Esophagus mucosa (tissue), 1 donor: Measurements from ENCODE around the gene ZRANB1. TPM values are rescaled to one million over a fixed set of nuclear protein-coding genes. Genes with fewer than 3 reads are reported as not detected.
A peak's percentile ranks its signal among the peaks of the same experiment; 100 is the strongest.

Experiments
- ATAC-seq: fragments of 200-7000 bp; cut with Tn5 transposase; one replicate; pipeline ENCODE4 v1.9.1; 2020
- total RNA-seq: library from RNA; stranded (reverse); gene quantifications from one replicate; pipeline ENCODE4 v1.2.4, GENCODE V29; 2023
- donor health status: DM: yes; HTN: yes; CAD: no.

Gene ZRANB1
- total RNA-seq, 1 donor from 2014 or later: 14.2 TPM

DNA sequence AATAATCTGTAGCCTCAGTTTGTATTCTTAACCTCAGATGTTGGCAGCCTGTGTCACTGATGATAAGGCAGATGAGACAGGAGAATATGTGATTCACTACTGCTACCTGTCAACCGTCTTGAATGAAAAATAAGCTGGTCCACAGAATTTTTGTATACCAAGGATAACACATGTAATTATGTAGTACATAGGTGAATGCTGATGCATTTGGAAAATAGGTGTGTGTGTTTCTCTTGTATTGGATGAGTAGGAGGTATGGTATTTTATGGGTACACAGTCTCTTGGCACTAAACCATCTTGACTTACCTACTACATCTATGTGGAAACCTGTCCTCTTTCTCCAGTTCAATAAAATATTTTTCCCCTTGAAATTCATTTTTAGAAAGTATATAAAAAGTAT lies 20.7 kb upstream of the ZRANB1 start:
- no peak for ATAC-seq

DNA sequence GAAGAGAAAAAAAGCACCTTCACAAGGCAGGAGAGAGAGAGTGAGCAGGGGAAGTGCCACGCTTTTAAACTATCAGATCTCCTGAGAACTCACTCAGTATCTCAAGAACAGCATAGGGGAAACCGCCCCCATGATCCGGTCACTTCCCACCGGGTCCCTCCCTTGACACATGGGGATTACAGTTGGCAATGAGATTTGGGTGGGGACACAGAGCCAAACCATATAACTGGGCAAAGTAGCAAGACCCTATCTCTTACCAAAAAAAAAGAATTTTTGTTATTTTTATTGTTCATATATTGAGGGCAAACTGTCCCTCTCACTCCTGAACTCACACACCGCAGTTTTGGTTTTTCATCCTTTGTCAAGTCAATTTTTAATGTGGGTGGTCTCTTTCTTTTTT lies 18.2 kb upstream of the ZRANB1 start:
- ATAC-seq: no peak

DNA sequence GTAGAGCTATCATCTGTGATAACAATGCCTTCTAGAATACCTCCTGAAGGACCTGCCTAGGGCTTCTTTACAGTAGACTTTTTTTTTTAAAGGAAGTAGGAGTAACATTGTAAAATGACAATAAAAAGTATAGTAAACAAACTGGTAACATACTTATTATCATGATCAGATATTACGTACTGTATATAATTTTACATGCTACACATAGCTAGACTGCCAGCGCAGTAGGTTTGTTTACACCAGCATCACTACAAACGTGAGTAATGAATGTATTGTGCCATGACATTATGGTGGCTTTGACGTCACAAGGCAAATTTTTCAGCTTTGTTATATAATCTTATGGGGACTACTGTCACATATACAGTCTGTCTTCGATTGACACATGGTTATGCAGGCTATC lies 15.4 kb upstream of the ZRANB1 start:
- no peak for ATAC-seq

DNA sequence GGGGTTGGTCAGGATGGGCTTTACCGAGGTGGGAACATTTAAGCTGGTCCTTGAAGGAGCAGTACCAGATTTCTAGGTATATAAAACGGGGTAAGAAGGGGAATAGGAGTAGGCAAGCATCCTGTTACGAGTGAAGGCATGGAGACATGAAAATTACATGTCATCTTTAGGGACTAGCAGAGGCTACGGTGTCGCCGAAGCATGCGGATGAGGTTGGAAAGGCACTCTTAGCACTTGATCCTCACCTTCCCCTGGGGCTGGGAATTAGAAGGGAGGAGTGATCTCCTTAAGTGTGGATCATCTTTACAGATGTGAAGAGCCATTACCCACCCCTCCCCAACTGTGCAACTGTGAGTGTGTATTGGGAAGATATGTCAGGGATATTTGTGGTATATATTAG lies 13.8 kb upstream of the ZRANB1 start:
- no peak for ATAC-seq

DNA sequence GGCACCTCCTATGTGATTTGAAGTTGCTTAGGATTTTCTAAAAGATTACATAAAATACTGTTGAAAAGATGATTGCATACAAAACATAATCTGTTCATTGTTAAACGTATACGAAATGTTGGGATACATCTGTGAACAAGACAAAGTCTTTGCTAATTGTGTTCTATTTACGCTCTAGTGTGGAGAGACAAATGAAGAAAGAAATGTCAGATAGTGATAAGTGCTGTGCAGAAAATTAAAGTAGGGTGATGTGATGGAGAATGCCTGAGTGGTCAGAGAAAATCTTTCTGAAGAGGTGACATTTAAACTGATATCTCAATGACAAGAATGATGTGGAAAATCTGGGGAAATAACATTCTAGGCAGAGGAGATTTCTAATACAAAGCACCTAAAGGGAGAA lies 13.4 kb upstream of the ZRANB1 start:
- ATAC-seq: no peak

DNA sequence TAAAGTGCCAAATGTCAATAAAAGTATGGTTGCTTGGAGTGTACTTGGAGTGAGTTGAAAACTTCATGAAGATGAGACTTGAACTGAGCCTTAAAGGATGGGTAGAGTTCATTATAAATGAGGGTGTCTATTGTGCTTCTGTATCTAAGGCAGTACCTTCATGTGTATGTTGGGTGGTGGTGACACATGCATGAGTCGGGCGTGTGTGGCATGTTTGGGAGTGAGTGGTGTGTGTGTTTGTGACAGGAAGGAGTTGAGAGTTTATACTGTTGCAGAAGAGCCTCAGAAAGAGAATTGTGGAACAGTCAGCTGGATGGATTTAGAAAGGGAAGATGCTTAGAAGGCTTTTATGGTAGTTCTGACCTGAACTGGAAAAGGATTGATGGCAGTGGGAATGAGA lies 6.0 kb upstream of the ZRANB1 start:
- ATAC-seq: peak; percentile 69

DNA sequence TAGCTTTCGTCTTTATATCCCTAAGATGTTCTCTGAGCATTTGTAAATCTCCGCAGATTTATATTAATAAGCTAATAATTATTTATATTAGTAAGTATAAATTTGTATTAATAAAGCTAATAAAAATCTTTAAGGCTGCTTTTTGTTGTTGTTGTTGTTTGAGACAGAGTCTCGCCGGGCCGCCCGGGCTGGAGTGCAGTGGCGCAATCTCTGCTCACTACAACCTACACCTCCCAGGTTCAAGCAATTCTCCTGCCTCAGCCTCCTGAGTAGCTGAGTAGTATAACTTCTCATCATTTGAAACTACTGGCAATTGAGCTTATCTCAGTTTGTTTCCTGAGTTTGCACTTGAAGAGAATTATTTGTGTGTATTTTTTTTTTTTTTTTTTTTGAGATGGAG lies 5.1 kb upstream of the ZRANB1 start:
- no peak for ATAC-seq

DNA sequence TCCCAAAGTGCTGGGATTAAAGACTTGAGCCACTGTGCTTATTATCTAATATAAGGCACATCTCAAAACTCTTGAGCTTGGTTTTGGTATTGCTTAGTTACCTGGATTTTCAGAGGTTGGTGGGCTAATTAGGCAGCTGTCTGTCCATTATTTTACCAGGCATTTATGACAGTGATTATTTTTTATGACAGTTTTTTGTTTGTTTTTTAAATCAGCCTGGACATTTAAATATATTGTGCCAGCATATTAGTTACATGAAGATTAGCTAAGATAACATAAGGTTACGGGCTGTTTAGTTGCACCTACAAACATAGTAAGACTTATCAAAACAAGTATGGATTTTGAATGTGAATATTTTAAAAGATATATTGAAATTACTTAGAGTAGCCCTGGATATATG lies 2.6 kb upstream of the ZRANB1 start:
- ATAC-seq: no peak

DNA sequence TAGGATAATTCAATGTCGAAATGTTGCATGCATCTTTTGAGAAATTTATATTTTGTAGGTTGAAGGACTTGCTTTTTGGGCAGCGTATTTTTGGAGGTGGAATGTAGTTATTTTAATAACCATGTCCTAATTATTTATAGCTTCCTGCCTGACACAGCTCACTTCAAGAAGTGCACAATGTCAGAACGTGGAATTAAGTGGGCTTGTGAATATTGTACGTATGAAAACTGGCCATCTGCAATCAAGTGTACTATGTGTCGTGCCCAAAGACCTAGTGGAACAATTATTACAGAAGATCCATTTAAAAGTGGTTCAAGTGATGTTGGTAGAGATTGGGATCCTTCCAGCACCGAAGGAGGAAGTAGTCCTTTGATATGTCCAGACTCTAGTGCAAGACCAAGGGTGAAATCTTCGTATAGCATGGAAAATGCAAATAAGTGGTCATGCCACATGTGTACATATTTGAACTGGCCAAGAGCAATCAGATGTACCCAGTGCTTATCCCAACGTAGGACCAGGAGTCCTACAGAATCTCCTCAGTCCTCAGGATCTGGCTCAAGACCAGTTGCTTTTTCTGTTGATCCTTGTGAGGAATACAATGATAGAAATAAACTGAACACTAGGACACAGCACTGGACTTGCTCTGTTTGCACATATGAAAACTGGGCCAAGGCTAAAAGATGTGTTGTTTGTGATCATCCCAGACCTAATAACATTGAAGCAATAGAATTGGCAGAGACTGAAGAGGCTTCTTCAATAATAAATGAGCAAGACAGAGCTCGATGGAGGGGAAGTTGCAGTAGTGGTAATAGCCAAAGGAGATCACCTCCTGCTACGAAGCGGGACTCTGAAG lies 620 bp downstream of the ZRANB1 start:
- ATAC-seq: no peak

DNA sequence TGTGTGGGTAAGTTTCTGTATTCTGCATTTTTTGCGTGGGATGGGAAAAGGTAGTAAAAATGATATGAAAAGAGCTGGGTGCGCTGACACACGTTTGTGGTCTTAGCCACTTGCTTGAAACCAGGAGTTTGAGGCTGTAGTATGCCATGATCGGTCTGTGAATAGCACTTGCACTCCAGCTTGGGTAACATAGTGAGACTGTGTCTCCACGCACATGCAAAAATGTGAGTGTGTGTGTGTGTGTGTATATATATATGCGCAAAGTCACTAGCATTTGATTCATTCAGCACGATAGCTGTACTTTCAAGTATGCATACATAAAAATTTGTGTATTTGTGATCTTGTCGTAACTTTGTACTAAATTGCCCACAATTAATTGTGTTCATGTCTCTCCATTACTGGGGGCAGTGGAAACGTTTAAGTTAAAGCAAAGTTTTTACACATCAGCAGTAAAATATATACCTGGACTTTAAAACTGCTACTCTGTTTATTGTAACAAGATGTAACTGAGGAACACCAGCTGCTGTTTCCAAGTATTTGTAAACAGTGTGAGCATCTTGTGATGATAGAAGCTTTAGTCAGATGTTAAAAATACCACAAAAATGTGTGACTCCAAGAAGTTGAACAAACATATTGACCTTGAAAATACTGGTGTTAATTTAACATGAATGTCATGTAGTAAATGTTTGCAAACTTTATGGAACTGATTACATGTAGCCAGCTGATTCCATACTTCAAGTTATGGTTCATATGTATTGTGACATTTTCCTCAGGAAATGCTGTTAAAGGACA lies 1.6 kb downstream of the ZRANB1 start:
- no peak for ATAC-seq

DNA sequence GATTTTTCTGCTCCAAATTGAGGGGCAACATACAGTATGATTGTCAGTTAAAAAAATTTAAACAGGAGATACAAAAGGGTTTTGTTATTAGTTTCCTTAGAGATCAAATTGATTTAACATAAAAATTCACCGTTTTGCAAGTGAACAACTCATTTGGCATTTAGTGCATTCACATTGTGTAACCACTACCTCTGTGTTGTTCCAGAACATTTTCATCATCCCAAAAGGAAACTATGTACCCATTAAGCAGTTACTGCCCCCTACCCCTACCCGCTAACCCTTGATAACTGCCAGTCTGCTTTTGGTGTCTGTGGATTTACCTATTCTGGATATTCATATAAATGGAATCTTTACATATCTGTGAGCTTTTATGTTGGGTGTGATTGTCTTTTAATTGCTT lies 3.1 kb downstream of the ZRANB1 start:
- ATAC-seq: no peak

DNA sequence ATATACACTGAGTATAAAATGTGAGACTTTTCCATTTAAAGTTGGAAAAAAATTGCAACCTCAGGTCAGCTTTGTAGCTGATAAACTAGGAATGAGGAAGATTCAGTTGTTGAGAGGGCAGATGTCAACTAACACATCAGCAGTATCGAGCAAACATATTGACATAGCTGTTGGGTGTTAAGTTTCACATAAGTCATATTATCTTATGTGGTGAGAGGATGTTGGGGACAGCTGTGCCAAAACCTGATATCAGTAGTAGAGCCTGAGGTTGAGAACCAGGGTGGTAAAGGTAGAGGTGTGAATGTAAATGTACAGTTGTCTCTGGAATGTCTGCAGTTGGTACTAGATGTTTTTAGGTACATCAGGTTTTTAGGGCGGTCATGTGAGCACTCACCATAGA lies 5.0 kb downstream of the ZRANB1 start:
- no peak for ATAC-seq

DNA sequence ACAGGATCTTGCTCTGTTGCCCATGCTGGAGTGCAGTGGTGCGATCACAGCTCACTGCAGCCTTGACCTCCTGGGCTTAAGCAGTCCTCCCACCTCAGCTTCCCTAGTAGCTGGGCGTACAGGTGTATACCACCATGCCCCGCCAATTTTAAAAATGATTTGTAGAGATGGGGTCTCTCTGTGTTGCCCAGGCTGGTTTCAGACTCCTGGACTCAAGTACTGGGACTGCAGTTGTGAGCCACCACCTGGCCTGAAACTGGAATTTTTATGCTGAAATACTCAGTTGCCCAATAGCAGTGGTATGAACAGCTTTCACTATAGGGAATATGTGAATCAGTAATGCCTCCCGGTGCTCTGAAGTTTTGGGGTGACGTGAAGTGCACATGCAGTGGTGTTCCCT lies 7.6 kb downstream of the ZRANB1 start:
- ATAC-seq: no peak

DNA sequence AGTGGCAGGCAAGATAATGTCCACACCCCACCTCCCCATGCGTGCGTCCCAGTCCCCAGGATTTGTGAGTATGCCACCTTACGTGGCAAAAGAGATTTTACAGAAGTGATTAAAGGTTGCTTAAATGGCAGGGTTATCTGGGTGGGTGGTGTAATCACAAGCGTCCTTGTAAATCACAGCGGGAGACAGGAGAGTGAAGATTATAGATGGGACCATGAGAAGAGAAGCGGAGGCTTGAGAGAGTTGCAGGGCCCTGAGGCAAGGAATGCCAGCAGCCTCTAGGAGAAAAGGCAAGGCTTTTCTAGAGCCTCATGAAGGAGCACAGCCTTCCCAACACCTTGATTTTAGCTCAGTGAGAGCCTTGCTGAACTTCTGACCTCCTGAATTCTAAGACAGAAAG lies 10.2 kb downstream of the ZRANB1 start:
- ATAC-seq: no peak

DNA sequence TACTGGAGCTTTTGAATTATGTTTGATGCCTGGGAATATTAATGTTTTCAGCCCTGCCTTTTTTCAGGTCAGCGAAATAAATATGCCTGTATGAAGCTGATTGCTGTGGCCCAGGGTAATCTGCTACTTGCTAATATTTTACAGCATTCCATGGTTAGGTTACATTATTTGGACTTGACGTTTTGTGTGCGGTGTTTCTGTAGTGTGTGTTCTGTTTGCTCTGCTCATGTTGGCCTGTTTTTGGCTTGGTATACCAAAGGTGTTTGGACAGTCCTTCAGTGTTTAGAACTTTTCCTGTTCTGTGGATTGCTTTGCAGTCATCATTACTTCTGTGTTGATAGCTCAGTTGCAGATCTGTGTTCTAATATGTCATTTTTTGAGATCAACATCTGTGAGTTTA lies 11.5 kb downstream of the ZRANB1 start:
- no peak for ATAC-seq

DNA sequence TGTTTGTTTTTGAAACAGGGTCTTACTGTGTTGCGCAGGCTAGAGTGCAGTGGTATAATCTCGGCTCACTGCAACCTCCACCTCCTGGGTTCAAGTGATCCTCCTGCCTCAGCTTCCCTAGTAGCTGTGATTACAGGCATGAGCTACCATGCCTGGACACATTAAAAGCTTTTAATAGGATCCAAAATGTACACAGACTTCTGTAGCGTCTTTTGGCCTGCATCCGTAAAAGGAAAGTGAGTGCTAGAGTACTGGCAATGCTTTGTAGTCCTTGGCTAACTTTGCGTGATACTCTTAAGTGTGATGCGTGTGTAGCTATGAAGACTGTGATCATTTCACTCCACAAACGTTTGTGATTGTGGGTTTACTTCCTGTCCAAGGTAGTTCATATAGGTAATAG lies 13.3 kb downstream of the ZRANB1 start:
- no peak for ATAC-seq

DNA sequence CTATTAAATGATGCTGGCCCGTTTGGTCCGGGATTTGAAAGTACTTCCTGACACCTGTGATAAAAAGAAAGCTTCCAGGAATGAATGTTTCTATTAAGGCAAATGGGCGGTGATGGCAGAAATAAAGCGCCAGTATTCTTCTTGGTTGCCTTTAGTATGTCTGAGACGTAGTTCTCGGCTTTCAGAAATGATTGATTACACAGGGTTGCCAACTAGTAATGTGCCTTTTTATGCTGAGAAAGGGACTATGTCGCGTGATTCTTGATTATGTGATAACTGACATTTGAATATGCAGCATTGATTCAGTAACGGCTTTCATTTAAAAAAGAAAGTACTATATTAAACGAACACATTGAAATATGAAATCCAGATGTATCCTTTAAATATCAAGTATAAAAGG lies 13.9 kb downstream of the ZRANB1 start:
- no peak for ATAC-seq

DNA sequence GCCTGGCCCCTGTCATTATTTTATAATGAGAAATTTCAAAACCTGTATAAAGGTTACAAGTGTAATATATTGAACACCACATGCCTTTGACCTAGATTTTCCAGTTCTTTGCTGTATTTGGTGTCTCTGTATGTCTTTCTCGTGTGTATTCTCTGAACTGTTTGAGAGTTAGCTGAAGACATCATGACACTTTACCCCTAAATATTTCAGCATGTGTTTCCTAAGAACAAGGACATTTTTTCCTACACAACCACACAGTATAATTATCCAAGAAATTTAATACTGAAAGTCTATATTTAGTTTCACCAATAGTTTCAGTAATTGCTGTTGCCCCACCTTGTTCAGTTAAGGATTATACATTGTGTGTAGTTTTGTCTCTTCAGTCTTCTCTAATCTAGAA lies 14.8 kb downstream of the ZRANB1 start:
- no peak for ATAC-seq

DNA sequence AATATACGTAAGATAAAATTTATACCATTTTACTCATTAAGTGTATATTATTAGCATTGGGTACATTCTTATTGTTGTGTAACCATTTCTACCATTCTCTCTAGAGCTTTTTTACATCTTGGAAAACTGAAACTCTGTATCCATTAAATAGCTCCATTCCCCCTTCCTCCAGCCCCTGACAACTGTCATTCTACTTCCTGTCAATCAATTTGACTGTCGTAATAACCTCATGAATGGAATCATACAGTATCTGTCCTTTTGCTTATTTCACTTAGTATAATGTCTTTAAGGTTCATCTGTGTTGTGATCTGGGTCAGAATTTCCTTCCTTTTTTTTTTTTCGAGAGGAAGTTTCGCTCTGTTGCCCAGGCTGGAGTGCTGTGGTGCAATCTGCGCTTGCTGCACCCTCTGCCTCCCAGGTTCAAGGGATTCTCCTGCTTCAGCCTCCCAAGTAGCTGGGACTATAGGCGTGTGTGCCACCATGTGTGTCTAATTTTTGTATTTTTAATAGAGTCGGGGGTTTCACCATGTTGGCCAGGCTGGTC lies 15.6 kb downstream of the ZRANB1 start:
- no peak for ATAC-seq

DNA sequence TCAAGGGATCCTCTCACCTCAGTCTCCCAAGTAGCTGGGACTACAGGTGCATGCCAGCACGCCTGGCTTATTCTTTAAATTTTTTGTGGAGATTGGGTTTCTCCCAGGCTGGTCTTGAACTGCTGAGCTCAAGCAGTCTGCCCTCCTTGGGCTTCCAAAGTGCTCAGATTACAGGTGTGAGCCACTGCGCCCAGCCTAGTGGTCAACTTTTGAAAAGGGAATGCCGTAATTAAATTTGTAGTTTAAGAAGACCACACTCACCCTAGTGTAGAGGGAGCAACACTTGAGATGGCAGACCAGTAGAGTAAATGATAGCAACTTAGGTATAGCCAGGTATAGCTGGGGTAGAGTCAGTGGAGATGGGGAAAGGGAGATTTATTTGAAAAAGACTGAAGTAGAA lies 17.6 kb downstream of the ZRANB1 start:
- ATAC-seq: no peak

DNA sequence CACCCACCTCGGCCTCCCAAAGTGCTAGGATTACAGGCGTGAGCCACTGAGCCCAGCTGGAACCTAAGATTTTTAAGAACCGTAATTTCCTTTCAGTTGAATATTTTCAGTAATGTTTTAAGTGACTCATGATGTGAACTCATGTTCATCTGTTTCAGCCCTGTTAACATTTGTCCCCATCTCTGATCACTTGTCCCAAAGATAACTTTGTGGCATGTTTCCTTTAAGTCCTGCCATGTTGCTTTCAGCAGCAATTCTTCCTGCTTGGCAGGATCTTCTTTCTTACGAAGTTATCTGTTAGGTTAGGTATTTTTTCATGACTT lies 19.3 kb downstream of the ZRANB1 start:
- ATAC-seq: no peak

DNA sequence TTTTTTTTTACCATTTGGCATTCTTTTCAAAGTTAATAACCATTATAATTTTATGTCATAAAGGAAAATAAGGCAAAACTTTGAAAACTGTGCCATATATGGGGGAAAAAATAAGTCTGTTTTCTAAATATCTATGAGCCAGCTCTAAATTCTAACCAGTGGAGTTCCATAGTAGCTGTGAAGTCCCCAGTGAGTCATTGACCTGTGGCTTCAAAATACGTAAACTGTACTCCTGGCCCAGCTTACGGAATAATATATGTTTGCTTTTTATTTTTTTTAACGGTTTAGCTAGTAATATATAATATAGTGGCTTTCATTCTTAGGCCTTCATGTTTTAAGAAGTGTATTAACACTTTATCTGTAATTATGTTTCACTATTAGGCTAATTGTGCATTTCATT lies 20.5 kb downstream of the ZRANB1 start:
- no peak for ATAC-seq

DNA sequence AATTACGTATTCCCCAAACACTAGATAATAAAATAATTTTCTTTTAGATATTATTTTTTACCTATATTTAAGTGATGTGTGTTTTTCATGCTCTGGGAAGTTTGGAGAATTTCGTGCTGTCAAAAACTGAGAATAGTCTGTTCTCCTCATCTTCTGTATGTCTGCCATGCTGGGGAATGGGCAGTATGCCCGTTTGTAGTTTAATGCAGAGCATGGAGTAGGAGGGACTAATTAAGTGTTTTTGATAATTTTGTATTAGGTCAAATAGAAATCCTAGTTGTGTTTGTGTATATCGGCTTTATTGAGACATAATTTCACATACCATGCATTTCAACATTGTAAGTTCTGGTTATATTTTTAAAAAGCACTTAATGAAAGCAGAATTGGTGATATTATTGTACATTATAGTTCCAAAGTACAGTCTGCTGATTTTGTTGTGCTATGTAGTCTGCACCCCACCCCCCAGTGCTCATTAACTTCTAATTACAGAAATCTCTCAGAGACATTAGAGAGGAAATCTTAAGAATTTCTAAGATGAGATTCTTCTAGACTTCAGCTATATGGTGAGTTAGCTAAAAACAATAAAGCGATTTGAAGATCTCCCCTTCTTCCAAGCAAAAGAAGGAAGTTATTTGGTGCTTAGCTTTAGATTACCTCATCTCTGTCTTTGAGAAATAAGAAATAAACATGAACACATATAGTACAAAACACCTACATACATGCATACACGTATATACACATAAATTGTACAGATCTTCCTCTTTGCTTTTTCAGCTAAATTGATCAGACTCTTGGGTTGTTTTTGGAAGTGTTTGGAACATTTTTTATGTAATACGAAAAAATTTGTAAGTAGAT lies 22.2 kb downstream of the ZRANB1 start:
- ATAC-seq: no peak
